HG03025 (cell line): ENCODE results near the gene FMN2.

Experiments
- ATAC-seq: cut with Tn5 transposase; IDR thresholded peaks from one replicate; pipeline ENCODE4 v1.9.1; 2021; ENCODE audit warnings: mild to moderate bottlenecking, moderate library complexity; ENCODE audit not compliant: unreplicated experiment, low FRiP score

Gene FMN2

DNA sequence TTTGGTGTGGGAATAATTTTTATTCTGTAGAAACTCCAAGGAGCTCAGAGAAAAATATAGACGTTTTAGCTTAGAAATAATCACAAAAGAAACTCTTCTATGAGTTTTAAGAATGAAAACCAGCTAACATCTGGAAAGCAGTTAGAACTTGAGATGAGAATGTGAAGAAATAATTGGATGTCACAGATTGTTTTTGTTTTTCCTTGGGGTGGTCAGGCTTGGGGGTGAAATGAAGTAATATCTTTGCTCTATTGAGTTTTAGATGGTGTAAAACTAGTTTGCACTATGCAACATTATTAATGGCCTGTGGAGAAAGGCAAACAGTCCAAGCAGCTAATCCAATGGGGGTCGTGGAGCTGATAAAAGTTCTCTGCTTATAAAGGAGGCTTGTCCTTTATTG is 101.2 kb downstream of the FMN2 start:
- no peak for ATAC-seq

GRCh38 chr1:240193679-240194078 is 102.0 kb downstream of the FMN2 start:
- no peak for ATAC-seq

- no peak for ATAC-seq
Measured at GRCh38 chr1:240194120-240194519, 102.4 kb downstream of the FMN2 start.

GRCh38 chr1:240198376-240198775 is 106.7 kb downstream of the FMN2 start:
- ATAC-seq = no peak

GRCh38 chr1:240199758-240200645 is 108.3 kb downstream of the FMN2 start:
- ATAC-seq = no peak

DNA sequence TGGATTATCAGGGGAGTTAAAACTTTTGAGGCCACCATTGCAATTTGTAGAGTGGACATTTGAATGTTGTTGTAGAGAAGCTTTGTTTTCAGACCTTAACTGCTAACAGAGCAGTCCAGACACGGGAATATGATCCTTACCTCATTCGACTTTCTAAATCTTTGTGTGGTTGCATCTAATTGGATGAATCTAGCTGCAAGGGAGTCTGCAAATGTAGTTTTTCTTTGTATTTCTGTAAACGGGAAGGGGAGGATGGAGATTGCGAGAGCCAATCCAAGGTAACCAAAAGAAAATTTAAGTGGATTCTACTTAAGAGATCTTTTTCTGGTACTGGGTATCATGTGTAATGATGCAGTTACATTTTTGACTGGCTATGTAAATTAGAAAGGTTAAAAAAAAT is 110.2 kb downstream of the FMN2 start:
- no peak for ATAC-seq

- ATAC-seq = no peak
Measured at GRCh38 chr1:240207073-240207709, 115.5 kb downstream of the FMN2 start.

DNA sequence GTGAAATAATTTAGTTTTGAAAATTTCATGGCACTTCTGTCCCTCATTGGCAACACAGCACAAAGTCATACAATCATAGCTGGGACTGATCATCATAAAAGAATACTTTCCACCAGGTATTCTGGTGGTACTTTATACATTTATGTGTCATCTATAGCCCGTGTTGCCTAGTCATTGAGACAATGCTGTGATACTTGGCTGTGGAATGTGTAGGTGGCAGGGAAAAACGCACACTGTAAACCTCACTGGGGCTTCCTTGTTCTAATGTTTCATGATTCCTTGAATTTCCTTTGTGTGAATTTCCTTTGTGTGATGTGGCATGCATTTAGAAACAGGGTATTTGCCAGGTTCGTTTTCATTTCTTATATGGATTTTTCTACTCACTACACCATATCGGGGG is 118.3 kb downstream of the FMN2 start:
- no peak for ATAC-seq

- ATAC-seq = no peak
Measured at GRCh38 chr1:240212556-240212955, 120.9 kb downstream of the FMN2 start.

- no peak for ATAC-seq
Measured at GRCh38 chr1:240217403-240217802, 125.7 kb downstream of the FMN2 start.

- no peak for ATAC-seq
Measured at GRCh38 chr1:240219104-240219503, 127.4 kb downstream of the FMN2 start.

- ATAC-seq = no peak
Measured at GRCh38 chr1:240226102-240226501, 134.4 kb downstream of the FMN2 start.

DNA sequence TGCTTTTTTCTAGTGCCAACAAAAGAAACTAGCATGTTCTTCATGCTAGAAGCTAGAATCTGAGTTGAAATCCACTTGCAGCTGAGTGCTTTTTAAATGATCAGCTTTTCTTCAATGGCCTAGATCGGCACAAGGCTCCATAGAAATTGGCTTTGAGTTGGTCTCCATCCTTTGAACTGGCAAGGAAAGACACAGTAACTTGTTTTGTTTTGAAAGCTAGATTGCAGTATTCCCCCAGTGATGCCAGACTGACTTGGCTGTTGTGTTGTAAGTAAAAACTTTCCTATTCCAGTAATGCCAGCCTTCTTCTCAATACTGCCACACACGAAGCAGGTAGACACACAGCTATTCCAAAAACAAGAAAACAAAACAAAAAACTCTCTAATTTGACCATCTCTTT is 139.1 kb downstream of the FMN2 start:
- no peak for ATAC-seq

DNA sequence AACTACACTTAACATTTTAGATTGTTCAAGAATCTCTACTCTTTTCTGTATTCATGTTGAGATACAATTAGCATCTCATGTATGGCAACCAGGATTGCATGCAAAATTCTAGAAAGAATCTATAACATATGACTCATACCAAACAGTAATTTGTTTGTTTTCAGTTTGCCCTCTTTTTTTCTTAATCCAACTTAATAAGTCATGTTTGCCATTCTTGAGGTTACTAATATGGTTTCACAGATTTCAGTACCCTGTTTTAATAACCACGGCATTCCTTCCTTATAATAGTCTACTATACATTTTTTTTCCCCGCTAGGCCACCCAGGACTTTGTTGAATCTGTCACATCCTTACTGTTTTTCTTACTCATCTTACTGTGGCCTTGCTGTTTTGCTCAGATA is 140.8 kb downstream of the FMN2 start:
- no peak for ATAC-seq

- ATAC-seq = no peak
Measured at GRCh38 chr1:240234485-240235210, 143.0 kb downstream of the FMN2 start.

DNA sequence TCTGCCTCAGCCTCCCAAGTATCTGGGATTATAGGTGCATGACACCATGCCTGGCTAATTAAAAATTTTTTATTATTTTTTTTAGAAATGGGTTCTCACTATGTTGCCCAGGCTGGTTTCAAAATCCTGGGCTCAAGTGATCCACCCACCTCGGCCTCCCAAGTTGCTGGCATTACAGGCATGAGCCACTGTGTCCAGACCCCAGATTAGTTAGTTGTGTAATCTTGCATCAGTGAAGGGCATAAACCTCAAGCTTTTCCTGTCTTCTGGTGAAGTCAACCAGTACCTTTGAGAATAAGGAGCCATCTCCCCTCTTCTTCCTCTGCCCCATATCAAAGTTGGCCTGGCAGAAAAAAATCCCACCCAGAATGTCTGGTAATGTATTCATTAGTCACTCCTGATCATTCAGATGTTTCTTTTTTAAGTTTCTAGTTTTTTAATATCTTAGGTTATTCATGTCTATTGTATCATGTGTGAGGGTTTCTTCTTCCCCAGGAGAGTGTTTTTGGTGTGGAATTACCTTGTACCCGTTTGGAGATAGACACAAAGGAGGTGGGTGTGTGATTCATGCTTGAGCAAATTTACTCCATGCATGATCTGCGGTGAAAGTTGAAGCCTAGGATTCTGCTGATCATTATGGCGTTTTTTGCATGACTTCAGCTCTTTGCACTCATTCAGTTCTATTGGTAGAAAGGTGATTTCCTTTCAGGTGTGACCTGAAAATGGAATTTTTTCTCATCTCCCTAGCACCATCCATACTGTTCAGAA is 144.0 kb downstream of the FMN2 start:
- no peak for ATAC-seq

- no peak for ATAC-seq
Measured at GRCh38 chr1:240237305-240237721, 145.6 kb downstream of the FMN2 start.

DNA sequence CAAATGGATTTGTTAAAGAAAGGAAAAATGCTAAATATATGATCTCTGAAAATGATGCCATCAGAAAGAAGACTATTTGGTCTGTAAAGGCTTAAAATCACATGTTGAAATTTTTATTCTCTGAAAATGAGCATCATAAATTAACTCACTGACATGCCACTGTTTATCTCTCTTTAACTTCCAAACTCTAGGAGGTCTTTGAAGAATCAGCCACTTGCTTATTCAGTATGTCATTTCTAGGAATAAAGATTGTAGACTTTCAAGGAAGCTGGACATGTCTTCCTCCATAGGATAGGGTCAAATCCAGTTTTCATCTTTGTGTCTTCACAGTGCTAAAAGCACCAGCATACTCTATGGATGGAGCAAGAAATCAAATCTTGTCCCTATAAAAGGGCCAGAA is 147.6 kb downstream of the FMN2 start:
- ATAC-seq = no peak

- no peak for ATAC-seq
Measured at GRCh38 chr1:240241278-240241677, 149.6 kb downstream of the FMN2 start.

- no peak for ATAC-seq
Measured at GRCh38 chr1:240242601-240243144, 151.0 kb downstream of the FMN2 start.
